Measurements from ENCODE around the gene TBCD. TPM values are rescaled to one million over a fixed set of nuclear protein-coding genes. Genes with fewer than 3 reads are reported as not detected.

Gene TBCD
- total RNA-seq, 1 experiment from 2014 or later = 90.7 TPM

GRCh38 chr17:82927661-82928601, 176.1 kb downstream of the TBCD start:
- no peak overlapping the region for H3K4me3 Mint-ChIP-seq (ENCODE audit: low read depth, unreplicated experiment)
- H3K27ac Mint-ChIP-seq (ENCODE audit: unreplicated experiment) = no peak overlapping the region
- BruUV-seq (replicated peaks) = no TSS peak
- intact Hi-C loops (cut with micrococcal nuclease; ENCODE audit: unreplicated experiment) = no loop called here
- CTCF ChIA-PET = no interaction called here
- no peaks in the 10 kb centered on the region for H3K9me3 Mint-ChIP-seq (ENCODE audit: low read depth, unreplicated experiment)
- DNase-seq = no peak
- H3K27me3 Mint-ChIP-seq (ENCODE audit: unreplicated experiment) = no peaks in the 10 kb centered on the region
- peaks cover 8% of the 10 kb centered on the region for H3K36me3 Mint-ChIP-seq (ENCODE audit: insufficient read depth, unreplicated experiment)
- no peaks in the 10 kb centered on the region for H3K4me1 Mint-ChIP-seq (ENCODE audit: low read depth, unreplicated experiment)
- TF ChIP-seq, protein P1, sequence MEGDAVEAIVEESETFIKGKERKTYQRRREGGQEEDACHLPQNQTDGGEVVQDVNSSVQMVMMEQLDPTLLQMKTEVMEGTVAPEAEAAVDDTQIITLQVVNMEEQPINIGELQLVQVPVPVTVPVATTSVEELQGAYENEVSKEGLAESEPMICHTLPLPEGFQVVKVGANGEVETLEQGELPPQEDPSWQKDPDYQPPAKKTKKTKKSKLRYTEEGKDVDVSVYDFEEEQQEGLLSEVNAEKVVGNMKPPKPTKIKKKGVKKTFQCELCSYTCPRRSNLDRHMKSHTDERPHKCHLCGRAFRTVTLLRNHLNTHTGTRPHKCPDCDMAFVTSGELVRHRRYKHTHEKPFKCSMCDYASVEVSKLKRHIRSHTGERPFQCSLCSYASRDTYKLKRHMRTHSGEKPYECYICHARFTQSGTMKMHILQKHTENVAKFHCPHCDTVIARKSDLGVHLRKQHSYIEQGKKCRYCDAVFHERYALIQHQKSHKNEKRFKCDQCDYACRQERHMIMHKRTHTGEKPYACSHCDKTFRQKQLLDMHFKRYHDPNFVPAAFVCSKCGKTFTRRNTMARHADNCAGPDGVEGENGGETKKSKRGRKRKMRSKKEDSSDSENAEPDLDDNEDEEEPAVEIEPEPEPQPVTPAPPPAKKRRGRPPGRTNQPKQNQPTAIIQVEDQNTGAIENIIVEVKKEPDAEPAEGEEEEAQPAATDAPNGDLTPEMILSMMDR (IDR thresholded peaks at IDR 0.05; ENCODE audit: unreplicated experiment) = no peak

- CTCF ChIA-PET = no interaction called here
- Mint-ChIP-seq H3K36me3 (ENCODE audit: insufficient read depth, unreplicated experiment) (peaks cover 8% of the 10 kb centered on the region), H3K27ac (ENCODE audit: unreplicated experiment) (no peak overlapping the region), H3K27me3 (ENCODE audit: unreplicated experiment) (no peaks in the 10 kb centered on the region), H3K9me3 (ENCODE audit: low read depth, unreplicated experiment) (no peaks in the 10 kb centered on the region), H3K4me3 (ENCODE audit: low read depth, unreplicated experiment) (no peak overlapping the region), H3K4me1 (ENCODE audit: low read depth, unreplicated experiment) (no peaks in the 10 kb centered on the region)
- no TSS peak for BruUV-seq (replicated peaks)
- TF ChIP-seq, protein P1 (IDR thresholded peaks at IDR 0.05; ENCODE audit: unreplicated experiment) = no peak
- DNase-seq = no peak
- intact Hi-C loops (cut with micrococcal nuclease; ENCODE audit: unreplicated experiment) = no loop called here
Measured at GRCh38 chr17:82929011-82929622, 177.3 kb downstream of the TBCD start.

GRCh38 chr17:82929676-82930042, 177.8 kb downstream of the TBCD start:
- intact Hi-C loops (cut with micrococcal nuclease; ENCODE audit: unreplicated experiment) = no loop called here
- Mint-ChIP-seq H3K4me1 (ENCODE audit: low read depth, unreplicated experiment) (no peaks in the 10 kb centered on the region), H3K27me3 (ENCODE audit: unreplicated experiment) (no peaks in the 10 kb centered on the region), H3K27ac (ENCODE audit: unreplicated experiment) (no peak overlapping the region), H3K9me3 (ENCODE audit: low read depth, unreplicated experiment) (no peaks in the 10 kb centered on the region), H3K4me3 (ENCODE audit: low read depth, unreplicated experiment) (no peak overlapping the region), H3K36me3 (ENCODE audit: insufficient read depth, unreplicated experiment) (peaks cover 8% of the 10 kb centered on the region)
- no TSS peak for BruUV-seq (replicated peaks)
- TF ChIP-seq, protein P1 (IDR thresholded peaks at IDR 0.05; ENCODE audit: unreplicated experiment) = no peak
- no peak for DNase-seq
- CTCF ChIA-PET = no interaction called here

DNA sequence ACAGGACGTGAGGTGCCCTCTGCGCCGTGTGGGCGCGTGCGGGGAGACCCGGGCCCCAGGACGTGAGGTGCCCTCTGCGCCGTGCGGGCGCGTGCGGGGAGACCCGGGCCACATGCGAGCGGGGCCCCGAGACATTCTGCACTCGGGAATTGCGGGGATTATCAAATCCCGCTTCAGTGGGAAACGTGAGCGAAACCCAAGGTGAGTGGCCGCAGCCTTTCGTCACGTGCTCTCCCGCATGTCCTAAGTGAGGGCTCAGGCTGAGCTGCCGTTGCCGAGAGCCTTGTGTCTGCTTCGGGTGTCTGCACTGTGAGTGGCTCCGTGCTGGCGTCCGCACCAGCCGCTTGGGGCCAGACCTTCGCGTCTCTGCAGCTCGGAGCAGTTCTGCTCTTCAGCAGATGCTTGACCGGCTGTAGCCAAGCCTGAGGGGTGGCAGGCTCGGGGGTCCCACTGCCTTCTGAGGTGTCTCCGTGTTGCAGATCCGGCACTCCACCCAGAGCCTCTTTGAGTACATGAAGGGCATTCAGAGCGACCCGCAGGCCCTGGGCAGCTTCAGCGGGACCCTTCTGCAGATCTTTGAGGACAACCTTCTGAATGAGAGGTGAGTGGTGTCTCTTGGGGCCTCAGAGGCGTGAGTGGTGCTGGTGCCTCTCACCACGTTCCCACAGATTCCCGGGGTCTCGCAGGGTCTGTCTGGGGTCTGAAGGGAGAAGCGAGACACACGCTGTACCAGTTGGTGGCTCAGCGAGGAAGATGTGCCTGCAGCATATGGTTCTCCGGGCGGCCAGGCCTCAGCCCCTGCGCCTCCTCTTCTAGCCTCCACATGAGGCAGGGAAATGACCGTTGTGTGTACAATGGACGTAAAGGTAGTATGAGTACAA, 178.4 kb downstream of the TBCD start:
- no peaks in the 10 kb centered on the region for H3K9me3 Mint-ChIP-seq (ENCODE audit: low read depth, unreplicated experiment)

More for the DNA sequence above, 178.4 kb downstream of the TBCD start:
- TF ChIP-seq, protein P1 (IDR thresholded peaks at IDR 0.05; ENCODE audit: unreplicated experiment) = no peak
- no peak overlapping the region for H3K27ac Mint-ChIP-seq (ENCODE audit: unreplicated experiment)
- no peaks in the 10 kb centered on the region for H3K4me1 Mint-ChIP-seq (ENCODE audit: low read depth, unreplicated experiment)
- CTCF ChIA-PET = no interaction called here
- H3K36me3 Mint-ChIP-seq (ENCODE audit: insufficient read depth, unreplicated experiment) = peaks cover 8% of the 10 kb centered on the region
- BruUV-seq (replicated peaks) = no TSS peak
- no peak for DNase-seq
- intact Hi-C loops (cut with micrococcal nuclease; ENCODE audit: unreplicated experiment) = no loop called here
- no peak overlapping the region for H3K4me3 Mint-ChIP-seq (ENCODE audit: low read depth, unreplicated experiment)
- H3K27me3 Mint-ChIP-seq (ENCODE audit: unreplicated experiment) = no peaks in the 10 kb centered on the region
